ENCODE results near the gene ACAT1. TPM values are rescaled to one million over a fixed set of nuclear protein-coding genes. Genes with fewer than 3 reads are reported as not detected.
"Not testable (repeated sequence)": the region's sequence is repeated elsewhere in the genome, so short reads cannot be mapped to it uniquely, and the experiment has no call there.

The ACAT1 gene
- 10 to 100 TPM; 19.1 to 21.1 TPM for total RNA-seq
- total RNA-seq, result 21.4 to 53.1 reads per million in 2 donors

- DNase-seq (peak; percentile 93 to 97 (median 95)), ATAC-seq (peak; percentile 99)
- H3K4me3 Mint-ChIP-seq, result peak within 1 kb of the TSS; percentile 94
- peaks cover 38% of the 10 kb centered on the region for H3K4me1 Mint-ChIP-seq
- H3K27me3 Mint-ChIP-seq, result no peaks in the 10 kb centered on the region
- peak within 1 kb of the TSS; percentile 93 for H3K27ac Mint-ChIP-seq
- peaks cover 3% of the 10 kb centered on the region for H3K36me3 Mint-ChIP-seq (ENCODE audit: low read depth)
- no peaks in the 10 kb centered on the region for H3K9me3 ChIP-seq (ENCODE audit: control insufficient read depth, low read length, poor library complexity, severe bottlenecking)
These were observed at the start of gene ACAT1 for GRCh38 chr11:108121274-108122155. Gene ACAT1, plus strand, starts transcription at chr11:108121567. Its CDS starts 40 bp downstream, at chr11:108121607.

DNA sequence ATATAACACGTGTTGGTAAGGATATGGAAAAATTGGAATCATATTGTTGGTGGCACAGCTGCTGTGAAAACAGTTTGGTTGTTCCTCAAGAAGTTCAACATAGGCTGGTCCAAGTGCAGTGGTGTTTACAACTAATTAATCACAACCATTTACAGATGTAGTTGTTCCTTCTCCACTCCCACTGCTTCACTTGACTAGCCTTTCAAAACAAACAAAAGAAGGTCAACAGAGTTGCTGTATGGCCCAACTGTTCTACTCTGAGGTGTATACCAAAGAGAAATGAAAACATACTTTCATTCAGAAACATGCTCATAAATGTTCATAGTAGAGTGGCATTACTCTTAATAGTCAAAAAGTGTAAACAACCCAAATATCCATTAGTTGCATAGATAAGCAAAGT, 36.6 kb upstream of the ACAT1 start:
- DNase-seq (no peak), ATAC-seq (no peak)
- no peak overlapping the region for H3K4me3 Mint-ChIP-seq
- peak overlapping the region; percentile 11 for H3K27ac Mint-ChIP-seq
- peaks cover 10% of the 10 kb centered on the region for H3K4me1 Mint-ChIP-seq
- H3K9me3 ChIP-seq (ENCODE audit: control insufficient read depth, low read length, poor library complexity, severe bottlenecking), result no peaks in the 10 kb centered on the region
- no peaks in the 10 kb centered on the region for H3K27me3 Mint-ChIP-seq
- peaks cover 11% of the 10 kb centered on the region for H3K36me3 Mint-ChIP-seq (ENCODE audit: low read depth)

DNA sequence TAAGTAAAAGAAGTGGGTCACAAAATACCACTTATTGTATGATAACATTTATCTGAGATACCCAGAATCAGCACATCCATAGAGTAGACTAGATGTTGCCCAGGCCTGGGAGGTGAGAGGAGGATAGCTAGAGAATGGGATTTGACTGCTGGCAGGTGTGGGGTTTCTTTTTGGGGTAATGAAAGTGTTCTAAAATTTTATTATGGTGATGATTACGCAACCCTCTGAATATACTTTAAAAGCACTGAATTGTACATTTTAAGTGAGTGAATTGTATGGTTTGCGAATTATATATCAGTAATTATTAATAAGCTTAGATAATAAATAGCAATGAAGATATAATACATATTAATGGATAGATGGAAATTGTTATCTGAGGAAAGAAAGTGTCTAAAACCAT, 35.7 kb upstream of the ACAT1 start:
- ATAC-seq, result no peak
- Mint-ChIP-seq H3K4me3 (no peak overlapping the region), H3K27me3 (no peaks in the 10 kb centered on the region), H3K4me1 (peaks cover 10% of the 10 kb centered on the region), H3K36me3 (ENCODE audit: low read depth) (peaks cover 11% of the 10 kb centered on the region), H3K27ac (no peak overlapping the region)
- DNase-seq, result no peak
- no peaks in the 10 kb centered on the region for H3K9me3 ChIP-seq (ENCODE audit: control insufficient read depth, low read length, poor library complexity, severe bottlenecking)

DNA sequence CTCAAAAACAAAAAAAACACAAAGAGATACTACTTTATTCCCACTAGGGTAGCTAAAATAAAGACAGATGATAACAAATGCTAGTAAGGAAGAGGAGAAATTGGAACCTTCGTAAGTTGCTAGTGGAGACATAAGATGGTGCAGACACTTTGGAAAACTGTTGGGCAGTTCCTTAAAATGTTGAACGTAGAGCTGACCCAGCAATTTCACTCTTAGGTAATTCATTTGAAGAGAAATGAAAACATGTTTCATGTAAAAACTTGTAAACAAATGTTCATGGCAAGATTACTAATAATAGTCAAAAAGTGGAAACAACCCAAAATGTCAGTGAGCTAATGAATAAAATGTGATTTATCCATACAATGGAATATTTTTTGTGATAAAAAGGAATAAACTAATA, 29.2 kb upstream of the ACAT1 start:
- Mint-ChIP-seq H3K4me3 (no peak overlapping the region), H3K36me3 (ENCODE audit: low read depth) (peaks cover 7% of the 10 kb centered on the region), H3K27me3 (no peaks in the 10 kb centered on the region), H3K27ac (no peak overlapping the region), H3K4me1 (peaks cover 4% of the 10 kb centered on the region)
- DNase-seq, result no peak
- H3K9me3 ChIP-seq (ENCODE audit: control insufficient read depth, low read length, poor library complexity, severe bottlenecking), result no peaks in the 10 kb centered on the region
- ATAC-seq, result no peak

DNA sequence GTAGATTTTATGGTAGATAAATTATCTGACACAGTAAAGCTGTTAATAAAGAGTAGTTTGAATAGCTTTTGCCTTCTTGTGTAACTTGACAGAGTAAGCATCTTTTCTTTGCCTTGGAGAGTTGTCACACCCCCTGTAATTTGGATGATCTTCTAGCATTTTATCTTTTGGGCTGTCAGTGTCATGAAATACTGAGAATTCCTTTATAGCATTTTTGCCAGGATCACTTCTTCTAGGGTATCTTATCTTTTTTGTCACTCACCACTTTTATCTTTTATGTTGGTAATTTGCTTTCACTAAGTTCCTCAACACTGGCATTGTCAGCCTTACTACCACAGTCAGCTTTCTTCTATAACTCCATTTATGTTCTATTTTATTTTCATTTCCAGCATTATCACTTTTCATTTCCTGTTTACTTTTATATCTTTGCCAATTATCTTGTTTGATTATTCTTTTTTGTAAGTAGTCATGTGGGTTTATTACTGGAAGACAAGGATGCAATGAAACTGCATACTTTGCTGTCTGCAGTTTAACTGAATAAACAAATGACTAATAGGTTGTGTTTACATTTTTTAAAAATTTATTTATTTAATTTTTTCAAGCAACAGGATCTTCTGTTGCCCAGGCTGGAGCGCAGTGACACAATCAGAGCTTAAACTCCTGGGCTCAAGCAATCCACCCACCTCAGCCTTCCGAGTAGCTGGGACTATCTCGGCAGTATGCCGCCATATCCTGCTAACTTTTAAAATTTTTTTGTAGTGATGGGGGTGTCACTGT, 28.1 kb upstream of the ACAT1 start:
- H3K27ac Mint-ChIP-seq, result no peak overlapping the region

DNA sequence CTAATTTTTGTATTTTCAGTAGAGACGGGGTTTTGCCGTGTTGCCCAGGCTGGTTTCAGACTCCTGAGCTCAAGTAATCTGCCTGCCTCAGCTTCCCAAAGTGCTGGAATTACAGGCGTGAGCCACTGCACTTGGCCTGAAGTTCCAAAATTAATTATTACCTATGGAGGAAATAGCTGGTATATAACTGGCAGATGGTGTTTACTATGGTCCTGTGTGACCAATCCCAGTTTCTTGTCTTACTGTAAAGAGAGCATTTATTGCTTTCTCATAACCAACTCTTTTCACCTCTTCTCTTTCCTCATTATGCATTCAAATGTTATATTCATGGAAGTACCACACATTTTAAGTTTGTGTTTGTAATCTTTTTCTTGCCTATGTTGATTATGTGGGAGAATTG, 24.2 kb upstream of the ACAT1 start:
- H3K27ac Mint-ChIP-seq, result no peak overlapping the region
- no peak for ATAC-seq
- peaks cover 5% of the 10 kb centered on the region for H3K36me3 Mint-ChIP-seq (ENCODE audit: low read depth)
- no peak for DNase-seq
- H3K9me3 ChIP-seq (ENCODE audit: control insufficient read depth, low read length, poor library complexity, severe bottlenecking), result no peaks in the 10 kb centered on the region
- no peaks in the 10 kb centered on the region for H3K27me3 Mint-ChIP-seq
- no peak overlapping the region for H3K4me3 Mint-ChIP-seq
- H3K4me1 Mint-ChIP-seq, result peaks cover 4% of the 10 kb centered on the region

More for the DNA sequence above, 28.1 kb upstream of the ACAT1 start:
- H3K27me3 Mint-ChIP-seq, result no peaks in the 10 kb centered on the region
- DNase-seq (no peak), ATAC-seq (no peak)
- no peak overlapping the region for H3K4me3 Mint-ChIP-seq
- peaks cover 9% of the 10 kb centered on the region for H3K36me3 Mint-ChIP-seq (ENCODE audit: low read depth)
- peaks cover 4% of the 10 kb centered on the region for H3K4me1 Mint-ChIP-seq
- H3K9me3 ChIP-seq (ENCODE audit: control insufficient read depth, low read length, poor library complexity, severe bottlenecking), result no peaks in the 10 kb centered on the region

DNA sequence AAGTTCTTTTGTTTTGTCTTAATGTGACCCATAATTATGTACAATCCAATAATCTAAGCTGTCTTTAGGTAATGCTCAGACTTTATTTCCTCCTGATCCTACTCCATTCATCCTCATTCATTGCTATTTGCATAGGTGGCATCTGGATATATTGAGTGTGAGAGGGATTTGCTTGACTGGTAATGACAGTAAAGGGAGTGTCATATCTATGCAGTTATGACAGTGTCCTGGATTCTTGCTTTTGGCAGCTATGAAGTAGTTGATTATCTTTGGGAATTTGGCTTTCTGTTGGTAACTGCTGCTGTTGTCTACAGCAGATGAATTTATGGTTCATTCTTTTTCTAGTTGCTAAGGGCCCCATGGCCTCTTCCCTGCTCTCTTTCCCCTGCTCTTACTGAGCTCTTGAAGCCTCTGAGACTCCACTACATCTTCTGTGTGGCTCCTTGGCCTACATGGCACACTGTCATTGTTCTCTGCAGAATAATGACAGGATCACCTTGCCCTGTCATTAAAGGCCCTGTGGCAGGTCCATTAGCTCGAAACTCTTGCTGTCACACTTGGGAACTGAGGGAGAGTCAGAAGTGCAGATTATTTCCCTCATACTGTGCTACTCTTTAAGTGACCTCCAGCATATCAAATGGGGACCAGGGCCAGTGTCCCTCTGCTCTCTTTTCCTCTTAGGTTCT, 20.1 kb upstream of the ACAT1 start:
- ATAC-seq, result no peak
- no peak for DNase-seq
- no peaks in the 10 kb centered on the region for H3K27me3 Mint-ChIP-seq
- peaks cover 2% of the 10 kb centered on the region for H3K36me3 Mint-ChIP-seq (ENCODE audit: low read depth)
- no peaks in the 10 kb centered on the region for H3K9me3 ChIP-seq (ENCODE audit: control insufficient read depth, low read length, poor library complexity, severe bottlenecking)
- H3K27ac Mint-ChIP-seq, result no peak overlapping the region
- no peak overlapping the region for H3K4me3 Mint-ChIP-seq
- H3K4me1 Mint-ChIP-seq, result peaks cover 2% of the 10 kb centered on the region

DNA sequence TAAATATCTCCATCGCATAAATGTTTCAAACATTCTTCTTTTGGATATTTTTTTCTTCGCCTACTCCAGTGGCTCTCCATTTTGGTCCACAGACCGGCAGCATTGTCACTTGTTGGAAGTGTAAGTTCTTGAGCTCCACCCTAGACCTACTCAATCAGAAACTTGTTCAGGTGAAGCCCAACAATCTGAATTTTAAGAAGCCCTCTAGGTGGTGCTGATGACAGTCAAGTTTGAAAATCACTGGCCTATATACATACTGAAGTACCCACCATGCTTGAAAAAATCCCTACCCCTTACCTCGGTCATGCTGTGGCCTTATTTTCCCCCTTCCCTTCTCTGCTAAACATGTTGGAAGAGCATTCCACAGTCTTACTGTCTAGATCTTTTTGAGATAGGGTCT, 10.2 kb upstream of the ACAT1 start:
- ATAC-seq (no peak), DNase-seq (no peak)
- Mint-ChIP-seq H3K27ac (peak overlapping the region; percentile 72), H3K27me3 (no peaks in the 10 kb centered on the region), H3K36me3 (ENCODE audit: low read depth) (no peaks in the 10 kb centered on the region), H3K4me3 (no peak overlapping the region), H3K4me1 (peaks cover 7% of the 10 kb centered on the region)
- no peaks in the 10 kb centered on the region for H3K9me3 ChIP-seq (ENCODE audit: control insufficient read depth, low read length, poor library complexity, severe bottlenecking)

GRCh38 chr11:108112057-108112456, 9.3 kb upstream of the ACAT1 start:
- Mint-ChIP-seq H3K4me3 (no peak overlapping the region), H3K27ac (no peak overlapping the region), H3K36me3 (ENCODE audit: low read depth) (no peaks in the 10 kb centered on the region), H3K27me3 (no peaks in the 10 kb centered on the region), H3K4me1 (peaks cover 7% of the 10 kb centered on the region)
- H3K9me3 ChIP-seq (ENCODE audit: control insufficient read depth, low read length, poor library complexity, severe bottlenecking), result no peaks in the 10 kb centered on the region
- DNase-seq, result no peak
- ATAC-seq, result no peak

DNA sequence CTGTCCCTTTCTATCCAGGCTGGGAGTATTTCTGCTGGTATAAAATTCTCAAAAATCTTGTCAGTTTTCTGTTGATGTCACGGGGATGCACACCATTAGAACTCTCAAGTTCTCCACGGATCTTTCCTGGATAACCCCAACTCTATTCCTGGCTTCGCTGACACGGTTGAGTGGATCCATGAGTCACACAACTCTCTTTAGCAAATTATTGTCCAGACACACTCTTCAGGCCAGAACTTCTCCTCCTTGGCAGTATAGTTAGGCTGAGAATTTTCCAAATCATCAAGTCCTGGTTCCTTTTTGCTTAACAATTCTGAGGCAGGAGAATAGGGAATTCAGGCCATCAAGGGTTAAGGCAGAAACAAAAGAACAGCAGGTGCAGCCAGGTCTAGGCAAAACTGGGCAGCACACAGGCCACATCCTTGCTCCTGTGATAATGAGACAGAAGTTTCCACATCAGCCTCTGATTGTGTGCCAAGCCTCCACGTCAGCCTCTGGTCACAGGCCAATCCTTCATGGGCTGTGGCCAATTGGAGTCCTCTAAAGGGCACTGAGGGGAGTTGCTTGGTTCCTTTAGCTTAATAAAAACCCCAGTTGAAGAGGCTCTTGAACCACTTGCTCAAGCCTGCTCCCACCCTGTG, 5.7 kb upstream of the ACAT1 start:
- ATAC-seq (no peak), DNase-seq (no peak)
- Mint-ChIP-seq H3K27me3 (no peaks in the 10 kb centered on the region), H3K27ac (no peak overlapping the region), H3K4me1 (peaks cover 7% of the 10 kb centered on the region), H3K4me3 (no peak overlapping the region), H3K36me3 (ENCODE audit: low read depth) (no peaks in the 10 kb centered on the region)
- H3K9me3 ChIP-seq (ENCODE audit: control insufficient read depth, low read length, poor library complexity, severe bottlenecking), result no peaks in the 10 kb centered on the region

DNA sequence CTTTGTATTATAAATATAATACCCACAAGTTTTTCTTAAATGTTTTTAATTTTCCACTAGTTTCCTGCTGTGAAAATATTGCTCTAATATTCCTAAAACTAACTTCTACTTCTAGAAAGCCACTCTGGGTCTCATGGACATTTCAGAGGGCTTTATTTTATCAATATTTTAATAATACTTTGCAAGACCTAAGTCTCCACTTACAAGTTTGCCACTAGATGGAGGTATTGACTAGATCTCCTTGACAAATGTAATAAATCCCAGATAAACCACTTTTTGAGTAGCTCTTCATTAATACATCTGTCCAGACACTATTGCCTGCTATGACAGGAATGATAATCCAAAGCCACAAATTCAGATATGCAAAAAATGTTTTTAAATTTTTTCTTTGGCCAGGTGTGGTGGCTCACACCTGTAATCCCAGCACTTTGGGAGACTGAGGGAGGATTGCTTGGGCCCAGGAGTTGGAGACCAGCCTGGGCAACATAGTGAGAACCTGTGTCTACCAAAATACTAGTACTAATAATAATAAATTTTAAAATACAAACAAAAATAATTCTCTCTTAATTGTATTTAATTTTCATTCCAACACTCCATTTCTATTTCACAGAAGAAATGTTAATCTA, 3.5 kb upstream of the ACAT1 start:
- Mint-ChIP-seq H3K27ac (no peak overlapping the region), H3K4me3 (no peak overlapping the region), H3K27me3 (no peaks in the 10 kb centered on the region), H3K36me3 (ENCODE audit: low read depth) (no peaks in the 10 kb centered on the region), H3K4me1 (peaks cover 13% of the 10 kb centered on the region)
- no peak for ATAC-seq
- DNase-seq, result no peak
- H3K9me3 ChIP-seq (ENCODE audit: control insufficient read depth, low read length, poor library complexity, severe bottlenecking), result no peaks in the 10 kb centered on the region

DNA sequence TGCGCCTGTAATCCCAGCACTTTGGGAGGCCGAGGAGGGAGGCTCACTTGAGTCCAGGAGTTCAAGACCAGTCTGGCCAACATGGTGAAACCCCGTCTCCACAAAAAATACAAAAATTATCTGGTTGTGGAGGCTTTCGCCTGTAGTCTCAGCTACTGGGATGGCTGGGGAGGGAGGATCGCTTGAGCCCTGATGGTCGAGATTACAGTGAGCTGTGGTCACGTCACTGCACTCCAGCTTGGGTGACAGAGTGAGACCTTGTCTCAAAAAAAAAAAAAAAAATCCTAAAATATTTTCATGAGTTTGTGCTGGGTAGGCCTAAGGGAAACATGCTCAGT, 462 bp upstream of the ACAT1 start:
- Mint-ChIP-seq H3K4me1 (peaks cover 32% of the 10 kb centered on the region), H3K27ac (peak overlapping the region; percentile 93), H3K4me3 (peak overlapping the region; percentile 94)
- H3K9me3 ChIP-seq (ENCODE audit: control insufficient read depth, low read length, poor library complexity, severe bottlenecking); H3K27me3 Mint-ChIP-seq; DNase-seq; ATAC-seq; H3K36me3 Mint-ChIP-seq (ENCODE audit: low read depth): not testable (repeated sequence)
